Progenitor cell of endocrine pancreas (in vitro differentiated cells): ENCODE measurements around the gene GPD1L. TPM values are rescaled to one million over a fixed set of nuclear protein-coding genes. Genes with fewer than 3 reads are reported as not detected.

Experiments
- DNase-seq: peaks from one replicate; pipeline ENCODE4 v3.0.0; 2021; ENCODE audit warnings: low spot score; ENCODE audit not compliant: unreplicated experiment
- H3K27ac Mint-ChIP-seq: 2 replicates; pipeline ENCODE4 v1.8.0; 2021; ENCODE audit warnings: mild to moderate bottlenecking, moderate library complexity, mixed read lengths
- H3K27me3 Mint-ChIP-seq: 2 replicates; pipeline ENCODE4 v1.8.0; 2021; ENCODE audit warnings: mixed read lengths
- H3K36me3 Mint-ChIP-seq: 2 replicates; pipeline ENCODE4 v1.8.0; 2022; ENCODE audit warnings: mixed read lengths; ENCODE audit not compliant: insufficient read depth
- H3K4me1 Mint-ChIP-seq: 2 replicates; pipeline ENCODE4 v1.8.0; 2021; ENCODE audit warnings: low read depth, mixed read lengths
- H3K4me3 Mint-ChIP-seq: 2 replicates; pipeline ENCODE4 v1.8.0; 2021; ENCODE audit warnings: low read depth, mild to moderate bottlenecking, moderate library complexity, mixed read lengths
- H3K9me3 Mint-ChIP-seq: 2 replicates; pipeline ENCODE4 v1.8.0; 2021; ENCODE audit warnings: low read depth, mixed read lengths
- total RNA-seq: library from RNA; stranded (reverse); gene quantifications from 2 replicates; pipeline ENCODE4 v1.2.1, GENCODE V29; 2021
- TF ChIP-seq, protein P1 (sequence below): fragments of 200-600 bp; sonication (generic); IDR thresholded peaks from one replicate; pipeline ENCODE4 v1.5.0; 2021; ENCODE audit warnings: antibody characterized with exemption, mild to moderate bottlenecking; ENCODE audit not compliant: unreplicated experiment

Gene GPD1L
- total RNA-seq, 1 donor from 2014 or later: 13.8 TPM

DNA sequence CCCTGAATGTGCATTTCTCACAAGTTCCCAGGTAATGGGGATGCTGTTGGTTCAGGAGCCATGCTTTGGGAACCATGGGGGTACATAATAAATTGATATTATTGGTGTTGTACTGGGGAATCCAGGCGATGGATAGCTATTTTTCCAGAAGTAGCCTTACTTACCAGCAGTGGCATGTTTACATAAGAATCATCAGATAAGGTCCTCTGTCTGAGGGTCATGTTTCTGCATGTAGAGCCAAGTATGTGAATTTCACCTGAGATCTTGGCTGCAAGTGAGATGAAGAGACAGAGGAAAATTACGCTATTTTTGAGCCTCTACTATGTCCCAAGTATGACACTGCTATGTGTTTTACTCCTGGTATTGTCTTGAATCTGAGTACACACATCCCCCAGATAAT is 26.3 kb downstream of the GPD1L start:
- Mint-ChIP-seq H3K27ac (peak overlapping the region; percentile 57), H3K4me3 (no peak overlapping the region), H3K4me1 (peaks cover 14% of the 10 kb centered on the region), H3K36me3 (peaks cover 6% of the 10 kb centered on the region), H3K9me3 (peaks cover 4% of the 10 kb centered on the region), H3K27me3 (peaks cover 7% of the 10 kb centered on the region)
- no peak for DNase-seq
- TF ChIP-seq, protein P1, sequence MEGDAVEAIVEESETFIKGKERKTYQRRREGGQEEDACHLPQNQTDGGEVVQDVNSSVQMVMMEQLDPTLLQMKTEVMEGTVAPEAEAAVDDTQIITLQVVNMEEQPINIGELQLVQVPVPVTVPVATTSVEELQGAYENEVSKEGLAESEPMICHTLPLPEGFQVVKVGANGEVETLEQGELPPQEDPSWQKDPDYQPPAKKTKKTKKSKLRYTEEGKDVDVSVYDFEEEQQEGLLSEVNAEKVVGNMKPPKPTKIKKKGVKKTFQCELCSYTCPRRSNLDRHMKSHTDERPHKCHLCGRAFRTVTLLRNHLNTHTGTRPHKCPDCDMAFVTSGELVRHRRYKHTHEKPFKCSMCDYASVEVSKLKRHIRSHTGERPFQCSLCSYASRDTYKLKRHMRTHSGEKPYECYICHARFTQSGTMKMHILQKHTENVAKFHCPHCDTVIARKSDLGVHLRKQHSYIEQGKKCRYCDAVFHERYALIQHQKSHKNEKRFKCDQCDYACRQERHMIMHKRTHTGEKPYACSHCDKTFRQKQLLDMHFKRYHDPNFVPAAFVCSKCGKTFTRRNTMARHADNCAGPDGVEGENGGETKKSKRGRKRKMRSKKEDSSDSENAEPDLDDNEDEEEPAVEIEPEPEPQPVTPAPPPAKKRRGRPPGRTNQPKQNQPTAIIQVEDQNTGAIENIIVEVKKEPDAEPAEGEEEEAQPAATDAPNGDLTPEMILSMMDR: no peak

DNA sequence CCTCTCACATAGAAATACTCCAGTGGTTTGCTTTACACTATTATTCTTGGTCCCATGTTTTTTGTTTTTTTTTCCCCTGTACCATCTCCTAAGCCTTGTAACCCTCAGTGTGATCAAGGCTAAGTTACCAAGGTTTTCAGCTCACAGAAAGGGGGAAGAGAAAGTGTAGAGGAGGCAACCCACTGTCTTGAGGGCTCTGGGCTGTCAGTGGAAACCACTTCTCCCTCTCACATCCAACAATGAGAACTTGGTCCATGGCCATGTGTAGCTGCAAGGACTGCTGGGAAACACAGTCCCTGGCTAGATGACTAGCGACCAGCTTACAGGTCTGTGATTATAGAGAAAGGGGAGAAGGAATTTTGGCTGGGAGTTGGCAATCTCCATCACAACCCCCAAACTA is 30.3 kb downstream of the GPD1L start:
- Mint-ChIP-seq H3K27me3 (peaks cover 13% of the 10 kb centered on the region), H3K9me3 (peaks cover 4% of the 10 kb centered on the region), H3K36me3 (peaks cover 2% of the 10 kb centered on the region), H3K4me1 (peaks cover 2% of the 10 kb centered on the region), H3K27ac (no peak overlapping the region), H3K4me3 (no peak overlapping the region)
- TF ChIP-seq, protein P1: no peak
- DNase-seq: no peak

DNA sequence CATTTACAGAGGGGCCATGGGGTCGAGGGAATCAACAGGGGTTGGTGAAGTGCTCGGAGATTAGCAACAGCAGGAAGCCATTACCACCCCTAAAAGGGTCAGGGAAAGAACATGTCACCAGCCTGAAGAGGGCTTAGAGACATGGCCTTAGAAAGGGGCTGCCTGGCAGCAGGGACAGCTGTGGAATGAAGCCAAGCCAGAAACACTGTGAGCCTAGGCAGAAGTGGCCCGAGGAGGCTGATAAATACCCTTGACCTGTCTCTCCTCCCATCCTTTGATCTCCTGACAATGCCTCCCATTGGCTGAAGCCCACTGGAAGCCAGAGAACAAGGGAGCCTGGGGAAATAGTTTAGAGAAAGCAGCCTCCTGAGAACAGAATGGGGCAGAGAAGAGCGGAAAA is 31.4 kb downstream of the GPD1L start:
- H3K36me3 Mint-ChIP-seq: peaks cover 3% of the 10 kb centered on the region
- H3K9me3 Mint-ChIP-seq: peaks cover 4% of the 10 kb centered on the region
- no peak for DNase-seq
- peaks cover 2% of the 10 kb centered on the region for H3K4me1 Mint-ChIP-seq
- H3K27me3 Mint-ChIP-seq: peaks cover 13% of the 10 kb centered on the region
- TF ChIP-seq, protein P1: no peak
- no peak overlapping the region for H3K4me3 Mint-ChIP-seq
- no peak overlapping the region for H3K27ac Mint-ChIP-seq

DNA sequence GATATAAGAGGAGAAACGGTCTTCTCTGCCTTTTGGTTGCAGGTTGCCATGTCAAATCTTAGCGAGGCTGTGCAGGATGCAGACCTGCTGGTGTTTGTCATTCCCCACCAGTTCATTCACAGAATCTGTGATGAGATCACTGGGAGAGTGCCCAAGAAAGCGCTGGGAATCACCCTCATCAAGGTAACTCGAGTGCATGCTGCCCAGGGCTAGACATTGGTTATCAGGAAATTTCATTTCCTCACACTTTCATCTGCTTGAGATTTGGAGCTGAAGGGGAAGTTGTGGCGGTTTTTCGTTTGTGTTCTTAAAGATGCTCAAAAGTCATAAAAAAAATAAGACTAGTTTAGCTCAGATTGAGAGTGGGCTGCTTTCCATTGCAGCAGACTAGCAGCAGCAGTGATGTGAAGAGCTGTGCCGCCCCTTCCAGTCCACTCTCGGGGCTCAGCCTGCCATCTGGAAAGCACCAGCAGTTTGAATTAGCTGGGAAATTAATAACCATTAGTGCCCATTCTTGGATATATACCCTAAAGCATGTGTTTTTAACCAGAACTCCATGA is 32.2 kb downstream of the GPD1L start:
- peaks cover 3% of the 10 kb centered on the region for H3K36me3 Mint-ChIP-seq
- H3K27me3 Mint-ChIP-seq: peaks cover 13% of the 10 kb centered on the region
- no peaks in the 10 kb centered on the region for H3K4me1 Mint-ChIP-seq
- no peak for DNase-seq
- no peak overlapping the region for H3K4me3 Mint-ChIP-seq
- TF ChIP-seq, protein P1: no peak
- H3K9me3 Mint-ChIP-seq: peaks cover 4% of the 10 kb centered on the region
- no peak overlapping the region for H3K27ac Mint-ChIP-seq

DNA sequence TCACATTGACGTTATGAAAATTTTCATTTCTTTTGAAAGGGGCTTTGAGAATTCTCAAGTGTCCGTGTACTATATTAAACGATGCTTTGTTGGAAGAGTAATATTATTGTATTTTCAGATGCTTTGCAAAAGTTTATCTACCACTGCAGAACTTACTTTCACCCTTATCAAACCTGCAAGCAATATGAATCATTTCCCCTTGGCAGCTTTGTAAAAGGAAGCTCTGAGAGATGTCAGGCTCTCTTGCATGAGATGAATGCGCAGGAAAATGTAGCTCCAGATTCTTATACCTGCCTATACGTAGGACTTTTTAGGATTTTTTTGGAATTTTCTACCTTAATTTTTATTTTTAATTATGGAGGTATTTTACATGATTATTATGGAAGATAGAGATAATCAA is 34.5 kb downstream of the GPD1L start:
- Mint-ChIP-seq H3K27ac (no peak overlapping the region), H3K4me3 (no peak overlapping the region), H3K36me3 (peaks cover 1% of the 10 kb centered on the region), H3K4me1 (no peaks in the 10 kb centered on the region), H3K9me3 (no peaks in the 10 kb centered on the region), H3K27me3 (peaks cover 9% of the 10 kb centered on the region)
- DNase-seq: no peak
- TF ChIP-seq, protein P1: no peak
